Head of caudate nucleus (tissue), 42 donors: ENCODE data around the gene VWC2.

Experiments used
- DNase-seq, 42 donors: peaks; one replicate each; pipeline versions ENCODE4 v3.0.0 to v3.0.0-alpha.2; 2020 to 2021; ENCODE audit warnings: mixed read lengths in 7 of 42
- intact Hi-C: fragments of 100-400 bp; cut with DNase I; formaldehyde crosslinking; loops from one replicate; pipeline ENCODE4 v1.15.0; 2022

Gene VWC2

DNA sequence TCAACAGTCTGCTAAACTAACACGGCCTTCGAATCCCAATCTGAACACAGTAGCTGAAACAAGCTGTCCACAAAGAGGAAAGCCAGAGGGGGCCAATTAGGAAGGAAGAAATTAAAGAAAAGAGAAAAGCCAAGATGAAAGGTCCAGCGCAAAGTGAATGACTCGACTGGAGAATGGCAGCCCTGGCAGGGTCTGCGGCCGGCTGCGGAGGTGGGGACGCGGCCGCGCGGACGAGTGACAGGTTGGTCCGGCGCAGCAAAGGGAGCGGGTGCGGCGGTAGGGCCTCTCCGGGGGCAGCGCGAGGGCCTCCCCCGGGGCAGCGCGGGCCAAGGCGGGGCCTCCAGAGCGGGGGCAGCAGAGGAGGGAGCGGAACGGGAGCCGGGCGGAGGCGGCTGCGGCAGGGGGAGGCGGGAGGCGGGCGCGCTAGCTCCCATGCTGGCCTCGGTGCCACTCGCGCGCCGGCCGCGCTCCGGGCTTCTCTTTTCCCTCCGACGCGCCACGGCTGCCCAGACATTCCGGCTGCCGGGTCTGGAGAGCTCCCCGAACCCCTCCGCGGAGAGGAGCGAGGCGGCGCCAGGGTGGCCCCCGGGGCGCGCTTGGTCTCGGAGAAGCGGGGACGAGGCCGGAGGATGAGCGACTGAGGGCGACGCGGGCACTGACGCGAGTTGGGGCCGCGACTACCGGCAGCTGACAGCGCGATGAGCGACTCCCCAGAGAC lies at the start of gene VWC2:
TSS of gene VWC2 (plus strand) at position 421 of the 718 bp plus-strand sequence. CDS start 1,798 bp downstream, outside the sequence.
- intact Hi-C loops = no loop called here
- DNase-seq = peak in 11 of 42 donors; percentile 15 to 57 (median 34)

DNA sequence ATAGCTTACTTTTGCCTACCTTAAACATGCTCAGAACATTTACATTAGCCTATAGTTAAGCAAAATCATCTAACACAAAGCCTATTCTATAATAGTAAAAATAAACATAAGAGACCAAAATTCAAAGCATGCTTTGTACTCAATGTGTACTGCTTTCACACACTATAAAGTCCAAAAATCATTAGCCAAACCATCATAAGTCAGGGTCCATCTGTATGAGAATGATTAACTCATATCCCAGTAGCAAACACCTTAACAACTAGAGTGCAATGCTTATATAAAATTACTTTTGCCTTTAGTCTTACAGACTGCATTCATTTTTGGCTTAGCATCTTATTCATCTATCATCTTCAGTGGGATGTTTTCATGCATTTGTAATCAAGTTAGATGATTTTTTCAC lies 49.4 kb upstream of the VWC2 start:
- intact Hi-C loops = no loop called here
- no peak for DNase-seq

DNA sequence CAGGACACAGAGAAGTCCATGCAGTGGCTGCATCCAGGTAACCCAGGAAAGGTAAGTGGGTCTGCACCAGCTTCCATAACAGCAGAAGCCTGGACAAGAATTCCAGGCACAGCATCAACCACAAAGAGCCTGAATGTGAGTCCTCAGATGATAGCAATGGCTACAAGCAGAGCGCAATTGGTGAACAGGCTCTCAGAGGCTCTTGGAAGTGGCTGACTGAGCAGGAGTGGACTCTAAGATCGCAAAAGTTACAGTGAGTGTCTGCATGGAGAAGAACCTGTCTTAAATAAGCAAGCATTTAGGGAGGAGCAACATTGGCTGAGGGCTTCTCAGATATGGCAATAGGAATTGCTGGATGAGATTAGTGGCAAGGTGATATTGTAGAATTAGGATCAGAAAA lies 41.6 kb upstream of the VWC2 start:
- no peak for DNase-seq
- intact Hi-C loops = no loop called here

DNA sequence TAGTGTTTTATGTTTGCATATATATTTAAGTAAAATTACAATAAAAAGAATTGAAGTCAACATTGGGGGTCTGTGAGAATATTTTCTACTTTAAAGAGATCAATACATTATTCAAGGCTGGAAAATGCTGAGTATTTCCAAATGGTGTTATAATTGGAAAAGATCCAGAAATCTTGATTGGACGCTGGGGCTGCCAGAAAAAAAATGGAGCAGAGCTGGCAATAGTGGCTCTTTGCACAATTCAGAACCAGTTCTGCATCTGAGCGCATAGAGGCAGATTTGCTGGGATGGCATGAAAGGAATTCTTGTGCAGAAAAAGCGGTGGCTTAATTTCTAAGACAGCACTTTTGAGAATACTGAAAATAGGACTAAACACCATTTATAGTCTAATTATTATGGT lies 10.8 kb upstream of the VWC2 start:
- intact Hi-C loops = no loop called here
- DNase-seq = no peak

DNA sequence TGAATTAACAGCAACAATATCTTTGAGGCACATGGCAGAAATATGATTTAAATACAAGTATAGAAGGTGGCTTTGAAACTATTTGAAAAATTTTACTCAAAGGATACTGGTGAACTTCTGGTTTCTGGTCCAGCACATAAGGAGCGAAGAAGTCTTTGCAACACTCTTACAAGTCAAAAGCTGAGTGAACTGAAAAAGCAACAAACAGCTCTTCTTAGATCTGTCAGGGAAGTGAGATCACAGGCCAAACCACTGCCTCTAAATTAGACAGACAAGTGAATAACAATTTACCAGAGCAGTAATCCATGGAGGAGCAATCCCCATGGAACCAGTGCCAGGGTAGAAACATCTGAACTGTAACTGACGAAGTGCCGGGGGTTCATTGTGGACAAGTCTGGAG lies 9.6 kb upstream of the VWC2 start:
- DNase-seq = no peak
- intact Hi-C loops = no loop called here

DNA sequence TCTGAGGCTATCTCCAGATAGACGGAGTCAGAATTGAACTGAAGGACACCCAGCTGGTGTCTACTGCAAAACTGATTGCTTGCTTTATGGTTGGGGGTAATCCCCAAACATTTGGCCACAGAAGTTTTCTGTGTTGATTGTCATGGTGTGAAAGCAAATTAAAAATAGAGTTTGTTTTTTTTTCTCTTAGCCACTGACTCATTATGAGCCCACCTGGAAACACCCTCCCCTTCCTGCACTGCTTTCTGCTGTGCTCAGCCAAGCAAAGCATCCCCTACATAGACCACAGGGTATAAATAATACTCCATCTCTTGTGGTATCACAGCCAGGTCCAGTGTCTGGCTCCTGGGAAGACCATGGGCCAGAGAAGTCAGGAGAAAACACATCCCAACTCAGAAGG lies 6.5 kb upstream of the VWC2 start:
- no peak for DNase-seq
- intact Hi-C loops = no loop called here

DNA sequence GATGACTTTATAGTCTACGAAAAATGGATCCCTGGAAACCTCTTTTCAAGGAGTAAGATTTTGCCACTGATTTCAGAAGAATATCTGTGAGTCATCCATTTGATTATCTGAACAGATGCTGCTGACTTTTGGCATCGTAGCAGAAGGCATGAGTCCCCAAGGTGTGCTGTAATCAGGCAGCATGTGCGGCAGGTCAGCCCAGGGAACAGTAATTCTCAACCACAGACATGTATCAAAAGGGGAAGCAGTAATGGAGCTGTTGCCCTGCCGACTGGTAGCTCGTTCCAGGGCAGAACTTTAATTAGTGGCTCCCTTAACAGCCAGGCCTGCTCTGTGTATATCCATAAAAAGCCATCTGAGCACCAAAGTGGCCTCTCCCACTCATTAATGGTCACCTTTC lies 5.7 kb upstream of the VWC2 start:
- intact Hi-C loops = no loop called here
- DNase-seq = no peak

DNA sequence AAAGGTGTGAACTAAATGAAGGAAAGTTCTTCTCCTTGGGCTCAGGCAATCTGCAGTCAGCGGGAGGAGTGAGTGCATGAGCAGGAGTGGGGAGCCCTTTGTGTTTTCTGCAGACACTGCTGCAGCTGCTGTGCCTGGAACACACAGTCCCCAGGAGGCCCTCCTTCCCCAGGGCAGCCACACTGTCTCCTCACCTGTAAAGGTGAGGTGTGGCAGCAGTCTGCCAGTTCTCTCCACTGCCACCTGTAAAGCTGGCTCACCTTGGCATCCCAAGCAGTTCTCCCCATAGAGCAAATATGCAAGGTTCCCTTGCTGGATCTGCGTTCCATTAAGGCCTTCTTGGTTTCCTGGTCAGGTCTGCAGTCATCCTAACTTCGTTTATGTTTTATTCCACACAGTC lies 5.2 kb upstream of the VWC2 start:
- intact Hi-C loops = no loop called here
- no peak for DNase-seq

DNA sequence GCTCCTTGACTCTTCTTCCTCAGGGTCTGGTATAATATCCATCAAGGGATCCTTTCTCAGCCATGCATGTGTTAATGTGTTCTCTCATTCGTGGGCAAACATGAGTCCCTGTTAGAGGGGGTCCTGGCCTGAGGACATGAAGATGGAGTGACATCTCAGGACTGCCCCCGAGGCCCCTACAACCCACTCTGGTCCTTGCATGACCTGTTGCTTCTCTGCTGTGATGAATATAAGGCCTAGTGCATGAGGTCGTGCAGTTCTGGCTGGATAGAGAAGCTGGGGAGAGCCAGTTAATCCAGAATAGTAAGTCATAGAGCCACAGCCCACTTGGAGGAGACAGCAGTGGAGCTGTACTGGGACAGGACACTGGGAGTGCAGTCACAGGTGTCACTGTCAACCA lies 4.6 kb upstream of the VWC2 start:
- intact Hi-C loops = no loop called here

DNA sequence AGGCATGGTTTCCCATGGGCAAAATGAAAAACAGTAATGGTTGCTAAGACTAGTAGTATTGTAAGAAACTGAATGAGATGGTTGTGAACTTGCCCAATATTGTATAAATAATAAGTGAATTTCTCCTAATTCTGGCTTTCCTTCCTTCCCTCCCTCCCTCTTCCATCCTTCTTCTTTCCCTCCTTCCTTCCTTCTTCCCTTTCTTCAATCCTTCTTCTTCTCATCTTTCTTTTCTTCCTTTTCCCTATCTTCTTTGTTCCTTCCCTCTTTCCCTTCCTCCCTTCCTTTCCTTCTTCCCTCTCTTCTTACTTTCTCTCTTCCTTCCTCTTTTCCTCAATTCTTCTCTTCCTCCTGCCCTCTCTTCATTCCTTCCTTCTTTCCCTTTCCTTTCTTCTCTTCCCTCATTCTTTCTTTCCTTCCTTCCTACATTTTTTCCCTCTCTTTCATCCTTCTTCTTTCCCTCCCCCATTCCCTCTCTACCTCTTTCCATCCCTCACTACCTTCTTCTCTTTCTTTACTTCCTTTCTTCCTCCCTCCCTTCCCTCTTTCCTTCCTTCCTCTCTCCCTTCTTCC lies 4.1 kb upstream of the VWC2 start:
- DNase-seq = no peak
- intact Hi-C loops = no loop called here

More for the DNA sequence above, 4.6 kb upstream of the VWC2 start:
- no peak for DNase-seq

DNA sequence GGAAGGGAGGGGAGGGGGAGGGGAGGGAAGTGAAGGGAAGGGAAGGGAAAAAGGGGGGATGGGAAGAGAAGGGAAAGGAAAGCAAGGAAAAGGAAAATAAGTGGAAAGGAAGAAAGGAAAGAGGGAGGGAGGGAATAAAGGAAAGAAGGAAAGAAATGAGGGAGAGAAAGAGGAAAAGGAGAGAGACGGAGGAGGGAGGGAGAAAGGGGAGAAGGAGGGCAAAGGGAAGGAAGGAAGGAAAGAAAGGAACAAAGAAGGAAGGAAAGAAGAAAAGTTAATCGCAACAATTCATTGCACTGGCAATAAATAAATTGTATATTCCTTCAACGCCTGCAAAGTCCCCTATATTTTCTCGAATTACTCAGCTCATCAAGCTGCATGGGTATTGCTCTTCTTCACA lies 2.6 kb upstream of the VWC2 start:
- DNase-seq = no peak
- intact Hi-C loops = no loop called here

DNA sequence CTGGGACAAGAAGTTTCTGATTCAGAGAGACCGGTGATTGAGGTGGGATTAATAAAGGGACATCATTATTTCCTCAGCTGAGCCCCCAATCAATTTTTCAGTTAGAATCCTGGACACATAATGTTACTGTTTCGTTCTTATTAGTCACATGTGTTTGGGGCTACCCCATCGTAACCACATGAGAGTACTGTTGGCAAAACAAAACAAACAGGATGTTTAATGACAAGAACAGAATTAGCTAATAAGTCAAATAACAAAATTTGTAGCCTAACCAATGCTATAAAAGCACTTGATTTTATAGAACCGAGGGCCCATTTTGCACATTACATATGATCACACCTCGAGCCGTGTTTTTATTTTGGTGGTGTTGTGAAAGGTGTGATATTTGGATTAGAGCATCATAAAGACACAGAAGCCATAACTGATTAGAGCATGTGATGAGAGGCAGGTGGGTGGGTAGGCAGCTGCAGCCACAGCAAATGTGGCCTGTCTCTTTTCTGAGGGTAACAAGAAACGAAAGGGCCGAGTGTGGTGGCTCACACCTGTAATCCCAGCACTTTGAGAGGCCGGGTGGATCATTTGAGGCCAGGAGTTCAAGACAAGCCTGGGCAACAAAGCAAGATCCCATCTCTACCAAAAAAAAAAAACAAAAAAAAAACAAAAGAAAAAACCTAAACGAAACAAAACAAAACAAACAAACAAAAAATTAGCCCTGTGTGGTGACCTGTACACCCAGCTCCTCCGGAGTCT lies 1.8 kb upstream of the VWC2 start:
- intact Hi-C loops = no loop called here
- no peak for DNase-seq

DNA sequence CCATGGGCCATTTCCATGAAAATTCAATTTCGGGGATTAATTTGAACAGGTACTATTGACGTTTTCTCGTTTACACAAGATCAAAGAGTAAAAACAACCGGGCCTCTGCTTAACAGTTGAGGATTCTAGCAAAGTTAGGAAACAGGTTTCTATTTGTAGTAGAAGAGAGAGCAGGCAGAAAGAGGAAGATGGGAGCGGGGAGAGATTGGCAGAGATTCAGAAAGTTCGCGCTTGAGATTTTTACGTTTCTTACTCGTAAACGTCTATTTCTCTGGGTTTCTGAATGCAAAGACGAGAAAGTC lies 571 bp upstream of the VWC2 start:
- DNase-seq = no peak
- intact Hi-C loops = no loop called here

DNA sequence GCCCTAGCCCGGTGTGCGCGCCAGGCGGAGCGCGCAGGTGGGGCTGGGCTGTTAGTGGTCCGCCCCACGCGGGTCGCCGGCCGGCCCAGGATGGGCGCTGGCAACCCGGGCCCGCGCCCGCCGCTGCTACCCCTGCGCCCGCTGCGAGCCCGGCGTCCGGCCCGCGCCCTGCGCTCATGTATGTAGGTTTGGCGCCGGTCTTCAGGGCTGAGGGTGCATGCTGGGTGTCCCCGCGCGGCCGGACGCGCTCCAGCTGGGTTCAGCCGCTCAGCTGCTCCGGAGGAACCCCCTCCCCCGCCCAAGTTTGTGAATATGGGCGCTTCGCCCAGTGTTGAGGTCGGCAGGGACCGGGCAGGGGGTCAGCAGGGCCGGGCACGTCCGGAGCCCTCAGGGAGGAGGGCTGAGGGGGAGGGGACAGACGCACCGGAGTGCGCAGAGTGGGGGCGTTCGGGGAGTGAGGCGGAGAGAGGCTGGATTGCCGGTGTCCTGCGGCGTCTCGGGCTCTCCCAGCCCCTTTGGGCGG lies 559 bp downstream of the VWC2 start:
- DNase-seq = peak in 1 of 42 donors; percentile 35
- intact Hi-C loops = no loop called here

DNA sequence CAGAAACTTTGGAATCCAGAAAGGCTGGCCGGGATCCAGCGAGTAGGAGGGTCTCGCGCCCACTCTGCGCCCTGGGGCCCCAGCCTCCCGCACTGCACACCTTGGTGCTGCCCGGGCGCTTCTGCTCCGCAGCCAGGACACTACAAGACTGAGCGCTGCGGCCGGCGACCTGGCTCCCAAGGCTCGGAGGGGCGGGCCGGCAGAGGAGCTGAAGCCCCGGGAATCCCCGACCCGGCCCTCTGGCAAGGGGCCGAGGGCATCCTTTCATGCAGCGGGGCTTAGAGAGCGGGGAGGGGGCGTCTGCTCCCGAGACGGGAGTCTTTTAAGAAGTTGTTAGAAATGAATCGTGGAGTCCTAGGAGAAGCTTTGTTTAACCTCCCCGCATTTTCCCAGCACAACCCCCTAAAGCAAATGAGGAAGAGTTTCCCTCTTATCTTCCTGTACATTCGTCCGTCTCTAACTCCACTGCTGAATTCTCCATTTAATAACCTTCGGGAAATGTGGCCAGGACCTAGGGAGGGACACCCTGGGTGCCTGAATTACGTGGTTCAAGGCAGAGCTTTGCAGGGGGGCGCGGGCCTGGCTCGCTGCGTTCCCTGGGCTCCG lies 1.1 kb downstream of the VWC2 start:
- intact Hi-C loops = no loop called here
- DNase-seq = peak in 1 of 42 donors; percentile 32

DNA sequence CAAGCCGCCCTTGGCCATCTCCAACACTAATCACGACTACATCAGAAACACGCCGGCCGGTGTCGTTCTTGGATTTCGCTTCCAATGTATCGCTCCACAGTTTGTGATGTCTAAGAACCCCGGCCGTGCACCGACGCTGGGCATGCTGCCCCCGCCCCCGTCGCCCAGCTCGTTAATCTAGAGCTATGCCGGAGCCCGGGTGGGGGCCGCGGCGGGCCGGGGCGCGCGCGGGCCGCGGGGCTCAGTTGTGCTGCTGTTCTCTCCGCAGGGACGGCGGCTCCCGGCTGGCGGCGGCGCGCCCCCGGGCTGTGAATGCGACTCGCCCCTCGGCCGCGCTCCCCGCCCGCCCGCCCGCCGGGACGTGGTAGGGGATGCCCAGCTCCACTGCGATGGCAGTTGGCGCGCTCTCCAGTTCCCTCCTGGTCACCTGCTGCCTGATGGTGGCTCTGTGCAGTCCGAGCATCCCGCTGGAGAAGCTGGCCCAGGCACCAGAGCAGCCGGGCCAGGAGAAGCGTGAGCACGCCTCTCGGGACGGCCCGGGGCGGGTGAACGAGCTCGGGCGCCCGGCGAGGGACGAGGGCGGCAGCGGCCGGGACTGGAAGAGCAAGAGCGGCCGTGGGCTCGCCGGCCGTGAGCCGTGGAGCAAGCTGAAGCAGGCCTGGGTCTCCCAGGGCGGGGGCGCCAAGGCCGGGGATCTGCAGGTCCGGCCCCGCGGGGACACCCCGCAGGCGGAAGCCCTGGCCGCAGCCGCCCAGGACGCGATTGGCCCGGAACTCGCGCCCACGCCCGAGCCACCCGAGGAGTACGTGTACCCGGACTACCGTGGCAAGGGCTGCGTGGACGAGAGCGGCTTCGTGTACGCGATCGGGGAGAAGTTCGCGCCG lies 1.9 kb downstream of the VWC2 start:
- intact Hi-C loops = no loop called here
- peak in 4 of 42 donors; percentile 12 to 37 (median 25) for DNase-seq

DNA sequence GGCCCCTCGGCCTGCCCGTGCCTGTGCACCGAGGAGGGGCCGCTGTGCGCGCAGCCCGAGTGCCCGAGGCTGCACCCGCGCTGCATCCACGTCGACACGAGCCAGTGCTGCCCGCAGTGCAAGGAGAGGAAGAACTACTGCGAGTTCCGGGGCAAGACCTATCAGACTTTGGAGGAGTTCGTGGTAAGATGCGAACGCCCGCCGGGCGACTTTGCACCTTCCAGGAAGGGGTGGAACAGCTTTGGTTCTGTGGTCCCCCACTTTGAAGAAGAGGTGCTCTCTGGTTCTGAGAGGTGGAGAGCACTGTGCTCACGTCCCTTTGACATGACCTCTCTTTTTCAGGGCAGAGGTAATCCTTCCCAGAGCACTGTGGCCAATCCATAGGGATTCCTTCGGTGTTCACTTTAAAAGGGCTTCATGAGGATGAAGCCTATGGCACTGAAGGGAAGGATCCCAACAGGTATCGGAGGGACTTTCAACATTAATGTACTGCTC lies 2.6 kb downstream of the VWC2 start:
- peak in 1 of 42 donors; percentile 32 for DNase-seq
- intact Hi-C loops = no loop called here

DNA sequence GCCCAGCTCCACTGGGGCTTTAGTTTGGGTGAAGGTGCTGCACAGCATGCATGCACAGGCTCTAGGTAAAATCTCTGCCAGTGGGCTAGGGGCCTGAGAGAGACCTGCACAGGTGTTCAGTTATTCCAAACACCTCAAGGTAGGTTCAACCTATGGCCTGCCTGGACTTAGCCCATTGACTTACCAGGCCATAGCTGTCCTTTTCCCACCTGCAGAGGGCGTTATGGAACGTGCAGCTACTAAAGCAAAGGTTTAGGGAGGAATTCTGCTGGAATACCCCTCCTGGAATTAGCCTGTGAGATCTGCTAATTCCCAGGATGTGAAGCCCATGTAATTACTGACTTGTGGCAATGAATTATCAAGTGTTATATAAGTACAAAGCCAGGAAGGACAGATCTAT lies 3.6 kb downstream of the VWC2 start:
- peak in 1 of 42 donors; percentile 34 for DNase-seq
- intact Hi-C loops = no loop called here

DNA sequence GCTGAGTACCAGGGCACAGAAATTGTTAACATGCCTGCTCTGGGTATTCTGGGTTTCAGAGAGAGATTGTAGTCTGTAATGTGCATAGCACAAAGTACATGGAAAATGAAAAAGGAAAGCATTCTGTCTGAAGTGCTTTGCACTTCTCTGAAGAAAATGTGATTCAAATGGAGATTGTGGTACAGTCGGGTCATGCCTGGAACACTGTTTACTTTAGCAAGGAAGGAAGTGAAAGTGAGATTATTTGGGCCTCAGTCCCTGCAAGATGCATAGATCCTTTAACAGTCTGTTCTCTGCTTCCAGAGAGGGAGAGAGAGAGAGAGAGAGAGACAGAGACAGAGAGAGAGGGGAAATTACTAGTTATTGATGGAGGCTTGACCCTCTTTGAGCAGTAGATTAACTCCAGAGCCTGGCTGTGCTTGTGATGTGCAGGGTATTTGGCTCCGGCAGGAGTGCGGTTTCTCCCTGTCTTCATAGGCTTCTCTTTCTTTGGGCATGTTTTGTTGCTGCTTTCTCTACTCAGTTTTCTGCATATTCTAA lies 5.4 kb downstream of the VWC2 start:
- peak in 1 of 42 donors; percentile 31 for DNase-seq
- intact Hi-C loops = no loop called here
